Panc1 (cell line): ENCODE measurements around the gene SPTBN1. TPM values are rescaled to one million over a fixed set of nuclear protein-coding genes. Genes with fewer than 3 reads are reported as not detected.

ENCODE experiments used
- ATAC-seq: fragments of 200-7000 bp; cut with Tn5 transposase; 2 replicates; pipeline ENCODE4 v1.9.1; 2020; ENCODE audit warnings: mild to moderate bottlenecking, moderate library complexity
- BruUV-seq: library from RNA; stranded (reverse); fragments of 400-500 nt; replicated peaks from 2 replicates; lab custom pipeline; 2021; lab: Mats Ljungman, UMichigan
- CTCF ChIA-PET: fragments of 300-600 bp; sonication (Branson Sonifier 250); formaldehyde crosslinking; loops from one replicate; lab custom pipeline; 2022; ENCODE audit warnings: antibody characterized with exemption; lab: Charles Lee
- POLR2A ChIA-PET: fragments of 300-600 bp; sonication (Branson Sonifier 250); formaldehyde crosslinking; loops from one replicate; lab custom pipeline; 2022; ENCODE audit warnings: antibody characterized with exemption; lab: Charles Lee
- DNase-seq: peaks from one replicate; pipeline ENCODE4 v3.0.0-alpha.2; 2010; ENCODE audit warnings: low read depth, low spot score
- H3K27ac ChIP-seq: 2 replicates; pipeline ENCODE4 v1.5.1; 2011; ENCODE audit warnings: mild to moderate bottlenecking, low read length, inconsistent platforms
- H3K27me3 ChIP-seq: fragments of 200-500 bp; sonication (Bioruptor generic); 2 replicates; pipeline ENCODE4 v1.6.0; 2014; ENCODE audit warnings: low read length, inconsistent platforms; ENCODE audit not compliant: control insufficient read depth, insufficient read depth
- H3K36me3 ChIP-seq: fragments of 200-500 bp; sonication (Bioruptor generic); 2 replicates; pipeline ENCODE4 v1.5.1; 2014; ENCODE audit warnings: inconsistent platforms, mild to moderate bottlenecking, low read length, moderate library complexity; ENCODE audit not compliant: control insufficient read depth, insufficient read depth
- H3K4me1 ChIP-seq: 2 replicates; pipeline ENCODE4 v1.5.1; 2011; ENCODE audit warnings: inconsistent platforms, mild to moderate bottlenecking, low read length, moderate library complexity; ENCODE audit not compliant: control insufficient read depth, insufficient read depth
- H3K4me3 ChIP-seq, 2 experiments: 2 replicates each; pipeline ENCODE4 v1.5.1; 2011 to 2012; ENCODE audit warnings: low read depth in 2 of 2, low read length in 2 of 2, mild to moderate bottlenecking in 2 of 2, inconsistent platforms in 1 of 2, moderate library complexity in 1 of 2
- H3K9me3 ChIP-seq: fragments of 200-500 bp; sonication (Bioruptor generic); 2 replicates; pipeline ENCODE4 v1.5.1; 2014; ENCODE audit warnings: low read depth, mild to moderate bottlenecking, inconsistent platforms, low read length, moderate library complexity; ENCODE audit not compliant: control insufficient read depth, insufficient read depth
- CTCF ChIP-seq: fragments of 450-650 bp; IDR thresholded peaks from 2 replicates; pipeline ENCODE4 v1.5.1; 2017; ENCODE audit warnings: mild to moderate bottlenecking
- POLR2AphosphoS5 ChIP-seq: IDR thresholded peaks from 2 replicates; pipeline ENCODE4 v1.6.1; 2012; ENCODE audit warnings: mild to moderate bottlenecking, low read depth, low read length, moderate library complexity
- REST ChIP-seq, 2 experiments: IDR thresholded peaks; 2 replicates each; pipeline ENCODE4 v1.6.1; 2011 to 2012; ENCODE audit warnings: low read depth in 2 of 2, control low read depth in 1 of 2, low read length in 1 of 2, mild to moderate bottlenecking in 1 of 2, moderate library complexity in 1 of 2; ENCODE audit not compliant: insufficient read depth in 1 of 2
- SIN3A ChIP-seq: IDR thresholded peaks from 2 replicates; pipeline ENCODE4 v1.6.1; 2012; ENCODE audit warnings: low read depth, mild to moderate bottlenecking, low read length, moderate library complexity, borderline replicate concordance; ENCODE audit not compliant: insufficient read depth
- TCF7L2 ChIP-seq: IDR thresholded peaks from 2 replicates; pipeline ENCODE4 v1.6.1; 2011; ENCODE audit warnings: mild to moderate bottlenecking, low read depth, low read length, inconsistent platforms
- in situ Hi-C: cut with HindIII; loops from 2 replicates; pipeline ENCODE4 v1.10.0; 2016; ENCODE audit warnings: low sequenced_read_pairs, low pct_unique_long_range_greater_than_20kb
- intact Hi-C: fragments of 100-400 bp; cut with micrococcal nuclease; formaldehyde crosslinking; loops from one replicate; pipeline ENCODE4 v1.10.0; 2022; ENCODE audit not compliant: unreplicated experiment
- total RNA-seq: library from RNA; stranded (reverse); gene quantifications from one replicate; pipeline ENCODE4 v1.2.1, GENCODE V29; 2021; ENCODE audit not compliant: unreplicated experiment

The SPTBN1 gene
- total RNA-seq, 1 experiment from 2014 or later = 169 TPM

- ATAC-seq (no peak), DNase-seq (no peak)
- Histone ChIP-seq H3K27me3 (no peaks in the 10 kb centered on the region), H3K4me3 (no peak overlapping the region), H3K36me3 (no peaks in the 10 kb centered on the region), H3K9me3 (no peaks in the 10 kb centered on the region), H3K4me1 (no peaks in the 10 kb centered on the region), H3K27ac (no peak overlapping the region)
- ChIA-PET POLR2A (no interaction called here), CTCF (no interaction called here)
- no TSS peak for BruUV-seq
- TF ChIP-seq TCF7L2 = no peak
- no peak for TF ChIP-seq SIN3A
- TF ChIP-seq POLR2AphosphoS5 = no peak
- TF ChIP-seq CTCF = no peak
- TF ChIP-seq REST (IDR thresholded peaks at IDR 0.05; ENCODE audit: insufficient read depth in 1 of 2, low read depth in 2 of 2, low read length in 1 of 2) = no peak
- intact Hi-C loops = no loop called here
- in situ Hi-C loops = no loop called here
Observed at GRCh38 chr2:54714996-54715395, 258.9 kb downstream of the SPTBN1 start.

GRCh38 chr2:54716375-54716774 is 260.2 kb downstream of the SPTBN1 start:
- BruUV-seq = no TSS peak
- ATAC-seq (no peak), DNase-seq (no peak)
- CTCF ChIA-PET = interaction anchor here (0.7 kb wide), 1 partner anchor 122 kb away, joined by 5 read pairs; no protein-coding TSS in a partner anchor
- H3K27me3 ChIP-seq = no peaks in the 10 kb centered on the region
- H3K27ac ChIP-seq = no peak overlapping the region
- H3K36me3 ChIP-seq = no peaks in the 10 kb centered on the region
- POLR2A ChIA-PET = no interaction called here
- no peak for TF ChIP-seq POLR2AphosphoS5
- TF ChIP-seq REST (IDR thresholded peaks at IDR 0.05; ENCODE audit: insufficient read depth in 1 of 2, low read depth in 2 of 2, low read length in 1 of 2) = no peak
- no peak for TF ChIP-seq TCF7L2
- no peak for TF ChIP-seq CTCF
- no peak for TF ChIP-seq SIN3A
- H3K4me1 ChIP-seq = no peaks in the 10 kb centered on the region
- intact Hi-C loops = no loop called here
- in situ Hi-C loops = no loop called here
- H3K9me3 ChIP-seq = no peaks in the 10 kb centered on the region
- no peak overlapping the region for H3K4me3 ChIP-seq
